ENCODE measurements around the gene COQ6.
"Not testable (repeated sequence)": the region's sequence is repeated elsewhere in the genome, so short reads cannot be mapped to it uniquely, and the experiment has no call there.

The COQ6 gene

GRCh38 chr14:73949752-73950734 is at the start of gene COQ6, which contains the start of gene FAM161B:
TSS of gene COQ6 (plus strand) at chr14:73950302. CDS start at chr14:73950333, 31 bp downstream.
TSS of gene FAM161B (minus strand) at chr14:73950094. CDS start at chr14:73950026, 68 bp downstream.
- Histone ChIP-seq H3K36me3 (replicated peaks) (peaks cover 9% of the 10 kb centered on the region), H3K27me3 (ENCODE audit: low read depth) (no peaks in the 10 kb centered on the region), H3K4me3 (peak within 1 kb of the TSS; percentile 67), H3K4me1 (peaks cover 7% of the 10 kb centered on the region), H3K9me3 (no peaks in the 10 kb centered on the region)
- peak; percentile 95 to 96 for DNase-seq (ENCODE audit: low spot score in 2 of 2)
- in situ Hi-C loops (cut with MboI; ENCODE audit: low sequenced_read_pairs) = no loop called here

- no peaks in the 10 kb centered on the region for H3K4me1 ChIP-seq
- in situ Hi-C loops (cut with MboI; ENCODE audit: low sequenced_read_pairs) = loop anchor here (25.0 kb wide), 1 partner anchor 791 kb away; no protein-coding TSS in a partner anchor
- no peaks in the 10 kb centered on the region for H3K27me3 ChIP-seq (ENCODE audit: low read depth)
- H3K9me3 ChIP-seq = no peaks in the 10 kb centered on the region
- H3K4me3 ChIP-seq = no peak overlapping the region
- no peak for DNase-seq (ENCODE audit: low spot score in 2 of 2)
- peaks cover 64% of the 10 kb centered on the region for H3K36me3 ChIP-seq (replicated peaks)
Measured at GRCh38 chr14:73903028-73903427, 47.1 kb upstream of the COQ6 start.

- Histone ChIP-seq H3K9me3 (no peaks in the 10 kb centered on the region), H3K36me3 (replicated peaks) (peaks cover 78% of the 10 kb centered on the region), H3K4me3 (no peak overlapping the region), H3K27me3 (ENCODE audit: low read depth) (no peaks in the 10 kb centered on the region), H3K4me1 (no peaks in the 10 kb centered on the region)
- DNase-seq (ENCODE audit: low spot score in 2 of 2) = no peak
- in situ Hi-C loops (cut with MboI; ENCODE audit: low sequenced_read_pairs) = loop anchor here (25.0 kb wide), 1 partner anchor 797 kb away; no protein-coding TSS in a partner anchor
Measured at GRCh38 chr14:73909681-73910080, 40.4 kb upstream of the COQ6 start.

GRCh38 chr14:73913256-73913655 is 36.8 kb upstream of the COQ6 start:
- no peak for DNase-seq (ENCODE audit: low spot score in 2 of 2)
- H3K27me3 ChIP-seq (ENCODE audit: low read depth) = no peaks in the 10 kb centered on the region
- in situ Hi-C loops (cut with MboI; ENCODE audit: low sequenced_read_pairs) = loop anchor here (25.0 kb wide), 1 partner anchor 801 kb away; no protein-coding TSS in a partner anchor
- H3K4me1 ChIP-seq = no peaks in the 10 kb centered on the region
- H3K4me3 ChIP-seq = no peak overlapping the region
- H3K36me3 ChIP-seq (replicated peaks) = peaks cover 57% of the 10 kb centered on the region
- no peaks in the 10 kb centered on the region for H3K9me3 ChIP-seq

GRCh38 chr14:73916324-73916723 is 33.8 kb upstream of the COQ6 start:
- Histone ChIP-seq H3K4me3 (no peak overlapping the region), H3K4me1 (no peaks in the 10 kb centered on the region), H3K36me3 (replicated peaks) (peaks cover 45% of the 10 kb centered on the region), H3K9me3 (no peaks in the 10 kb centered on the region), H3K27me3 (ENCODE audit: low read depth) (no peaks in the 10 kb centered on the region)
- no peak for DNase-seq (ENCODE audit: low spot score in 2 of 2)
- in situ Hi-C loops (cut with MboI; ENCODE audit: low sequenced_read_pairs) = loop anchor here (25.0 kb wide), 1 partner anchor 804 kb away; no protein-coding TSS in a partner anchor

GRCh38 chr14:73919457-73919856 is 30.6 kb upstream of the COQ6 start:
- not testable (repeated sequence) for H3K27me3 ChIP-seq (ENCODE audit: low read depth)
- peaks cover 56% of the 10 kb centered on the region for H3K36me3 ChIP-seq (replicated peaks)

GRCh38 chr14:73924337-73924736 is 25.8 kb upstream of the COQ6 start:
- H3K27me3 ChIP-seq (ENCODE audit: low read depth) = no peaks in the 10 kb centered on the region
- H3K9me3 ChIP-seq = no peaks in the 10 kb centered on the region
- in situ Hi-C loops (cut with MboI; ENCODE audit: low sequenced_read_pairs) = loop anchor here (25.0 kb wide), 1 partner anchor 812 kb away; no protein-coding TSS in a partner anchor
- H3K4me1 ChIP-seq = no peaks in the 10 kb centered on the region
- H3K4me3 ChIP-seq = no peak overlapping the region
- peaks cover 89% of the 10 kb centered on the region for H3K36me3 ChIP-seq (replicated peaks)
- no peak for DNase-seq (ENCODE audit: low spot score in 2 of 2)

More at GRCh38 chr14:73919457-73919856, 30.6 kb upstream of the COQ6 start:
- in situ Hi-C loops (cut with MboI; ENCODE audit: low sequenced_read_pairs) = loop anchor here (25.0 kb wide), 1 partner anchor 807 kb away; no protein-coding TSS in a partner anchor
- not testable (repeated sequence) for H3K4me3 ChIP-seq; H3K9me3 ChIP-seq; H3K4me1 ChIP-seq; DNase-seq (ENCODE audit: low spot score in 2 of 2)

- no peak for DNase-seq (ENCODE audit: low spot score in 2 of 2)
Measured at GRCh38 chr14:73935666-73936065, 14.4 kb upstream of the COQ6 start.

GRCh38 chr14:73936548-73936947 is 13.6 kb upstream of the COQ6 start:
- DNase-seq (ENCODE audit: low spot score in 2 of 2) = peak in 1 of 2 experiments; percentile 11
- in situ Hi-C loops (cut with MboI; ENCODE audit: low sequenced_read_pairs) = no loop called here
- Histone ChIP-seq H3K4me1 (no peaks in the 10 kb centered on the region), H3K4me3 (no peak overlapping the region), H3K27me3 (ENCODE audit: low read depth) (no peaks in the 10 kb centered on the region), H3K9me3 (no peaks in the 10 kb centered on the region), H3K36me3 (replicated peaks) (peaks cover 25% of the 10 kb centered on the region)

More at GRCh38 chr14:73935666-73936065, 14.4 kb upstream of the COQ6 start:
- H3K4me1 ChIP-seq = no peaks in the 10 kb centered on the region
- no peaks in the 10 kb centered on the region for H3K27me3 ChIP-seq (ENCODE audit: low read depth)
- in situ Hi-C loops (cut with MboI; ENCODE audit: low sequenced_read_pairs) = no loop called here
- H3K9me3 ChIP-seq = no peaks in the 10 kb centered on the region
- H3K4me3 ChIP-seq = no peak overlapping the region
- peaks cover 34% of the 10 kb centered on the region for H3K36me3 ChIP-seq (replicated peaks)

- no peak overlapping the region for H3K4me3 ChIP-seq
- in situ Hi-C loops (cut with MboI; ENCODE audit: low sequenced_read_pairs) = no loop called here
- H3K36me3 ChIP-seq (replicated peaks) = peaks cover 21% of the 10 kb centered on the region
- H3K4me1 ChIP-seq = no peaks in the 10 kb centered on the region
- DNase-seq (ENCODE audit: low spot score in 2 of 2) = no peak
- no peaks in the 10 kb centered on the region for H3K27me3 ChIP-seq (ENCODE audit: low read depth)
- H3K9me3 ChIP-seq = no peaks in the 10 kb centered on the region
Measured at GRCh38 chr14:73937012-73937411, 13.1 kb upstream of the COQ6 start.

GRCh38 chr14:73942180-73942579 is 7.9 kb upstream of the COQ6 start:
- Histone ChIP-seq H3K4me1 (no peaks in the 10 kb centered on the region), H3K36me3 (replicated peaks) (no peaks in the 10 kb centered on the region), H3K4me3 (no peak overlapping the region), H3K9me3 (no peaks in the 10 kb centered on the region), H3K27me3 (ENCODE audit: low read depth) (no peaks in the 10 kb centered on the region)
- DNase-seq (ENCODE audit: low spot score in 2 of 2) = no peak
- in situ Hi-C loops (cut with MboI; ENCODE audit: low sequenced_read_pairs) = no loop called here

- no peaks in the 10 kb centered on the region for H3K27me3 ChIP-seq (ENCODE audit: low read depth)
- H3K4me1 ChIP-seq = no peaks in the 10 kb centered on the region
- H3K4me3 ChIP-seq = no peak overlapping the region
- H3K9me3 ChIP-seq = no peaks in the 10 kb centered on the region
- no peak for DNase-seq (ENCODE audit: low spot score in 2 of 2)
- no peaks in the 10 kb centered on the region for H3K36me3 ChIP-seq (replicated peaks)
- in situ Hi-C loops (cut with MboI; ENCODE audit: low sequenced_read_pairs) = no loop called here
Measured at GRCh38 chr14:73943083-73943482, 7.0 kb upstream of the COQ6 start.

GRCh38 chr14:73944432-73945158 is 5.5 kb upstream of the COQ6 start:
- Histone ChIP-seq H3K4me3 (no peak overlapping the region), H3K36me3 (replicated peaks) (no peaks in the 10 kb centered on the region), H3K27me3 (ENCODE audit: low read depth) (no peaks in the 10 kb centered on the region), H3K9me3 (no peaks in the 10 kb centered on the region), H3K4me1 (no peaks in the 10 kb centered on the region)
- in situ Hi-C loops (cut with MboI; ENCODE audit: low sequenced_read_pairs) = no loop called here
- no peak for DNase-seq (ENCODE audit: low spot score in 2 of 2)

Measured in HAP-1 (cell line).